ENCODE results near the gene RFX2.

Gene RFX2

GRCh38 chr19:6015841-6016545, 94.3 kb downstream of the RFX2 start:
- no peaks in the 10 kb centered on the region for H3K4me1 ChIP-seq
- TF ChIP-seq CTCF (IDR thresholded peaks at IDR 0.05): no peak
- H3K4me3 ChIP-seq: no peak overlapping the region
- no peak overlapping the region for H3K27ac ChIP-seq
- intact Hi-C loops (cut with DNase I; ENCODE audit: low total_unique reads): no loop called here
- peaks cover 0 to 47% (median 30%) of the 10 kb centered on the region in 3 donors for H3K36me3 ChIP-seq
- DNase-seq: no peak
- no peaks in the 10 kb centered on the region for H3K9me3 ChIP-seq
- no peaks in the 10 kb centered on the region for H3K27me3 ChIP-seq

- intact Hi-C loops (cut with DNase I; ENCODE audit: low total_unique reads): no loop called here
- Histone ChIP-seq H3K27ac (no peak overlapping the region), H3K9me3 (no peaks in the 10 kb centered on the region), H3K36me3 (peaks cover 0 to 50% (median 39%) of the 10 kb centered on the region in 3 donors), H3K4me1 (no peaks in the 10 kb centered on the region), H3K27me3 (no peaks in the 10 kb centered on the region), H3K4me3 (no peak overlapping the region)
- TF ChIP-seq CTCF (IDR thresholded peaks at IDR 0.05): no peak
- DNase-seq: no peak
These were observed 95.7 kb downstream of the RFX2 start for GRCh38 chr19:6014551-6015135.

- Histone ChIP-seq H3K36me3 (peaks cover 4 to 63% (median 48%) of the 10 kb centered on the region in 3 donors), H3K4me1 (no peaks in the 10 kb centered on the region), H3K27me3 (no peaks in the 10 kb centered on the region), H3K9me3 (no peaks in the 10 kb centered on the region), H3K4me3 (no peak overlapping the region), H3K27ac (no peak overlapping the region)
- DNase-seq: no peak
- intact Hi-C loops (cut with DNase I; ENCODE audit: low total_unique reads): no loop called here
- no peak for TF ChIP-seq CTCF (IDR thresholded peaks at IDR 0.05)
These were observed 97.7 kb downstream of the RFX2 start for GRCh38 chr19:6012426-6013170.

- DNase-seq: no peak
- Histone ChIP-seq H3K4me1 (no peaks in the 10 kb centered on the region), H3K27ac (no peak overlapping the region), H3K9me3 (no peaks in the 10 kb centered on the region), H3K27me3 (no peaks in the 10 kb centered on the region), H3K36me3 (peaks cover 11 to 71% (median 56%) of the 10 kb centered on the region in 3 donors), H3K4me3 (no peak overlapping the region)
- intact Hi-C loops (cut with DNase I; ENCODE audit: low total_unique reads): no loop called here
- no peak for TF ChIP-seq CTCF (IDR thresholded peaks at IDR 0.05)
These were observed 98.5 kb downstream of the RFX2 start for GRCh38 chr19:6011794-6012193.

- H3K36me3 ChIP-seq: peaks cover 13 to 75% (median 60%) of the 10 kb centered on the region in 3 donors
- H3K4me3 ChIP-seq: no peak overlapping the region
- no peak for TF ChIP-seq CTCF (IDR thresholded peaks at IDR 0.05)
- intact Hi-C loops (cut with DNase I; ENCODE audit: low total_unique reads): no loop called here
- H3K9me3 ChIP-seq: no peaks in the 10 kb centered on the region
- H3K27ac ChIP-seq: no peak overlapping the region
- DNase-seq: no peak
- H3K27me3 ChIP-seq: no peaks in the 10 kb centered on the region
- no peaks in the 10 kb centered on the region for H3K4me1 ChIP-seq
These were observed 99.1 kb downstream of the RFX2 start for GRCh38 chr19:6011206-6011605.

Data from tibial artery (tissue), 4 donors.